Neutrophil (primary cell): ENCODE data around the gene PPP1R18.

Experiments used
- H3K27ac ChIP-seq: fragments of 200-600 bp; sonication (generic); 2 replicates; pipeline ENCODE4 v1.5.1; 2016; ENCODE audit warnings: mild to moderate bottlenecking, moderate library complexity
- H3K27me3 ChIP-seq: fragments of 200-600 bp; sonication (generic); 2 replicates; pipeline ENCODE4 v1.6.0; 2016; ENCODE audit warnings: mild to moderate bottlenecking
- H3K36me3 ChIP-seq: fragments of 200-600 bp; sonication (generic); 2 replicates; pipeline ENCODE4 v1.5.1; 2017
- H3K4me1 ChIP-seq, 2 experiments: fragments of 200-600 bp in 1 of 2; sonication (generic) in 1 of 2; 1 replicate in 1 of 2; 2 replicates in 1 of 2; pipeline versions ENCODE4 v1.5.1 to v1.6.1; 2013 to 2016; ENCODE audit warnings: low read depth in 1 of 2, low read length in 1 of 2, mild to moderate bottlenecking in 1 of 2, moderate library complexity in 1 of 2; ENCODE audit not compliant: control insufficient read depth in 1 of 2, insufficient read depth in 1 of 2
- H3K4me3 ChIP-seq, 2 experiments: fragments of 200-600 bp in 1 of 2; sonication (generic) in 1 of 2; 1 replicate in 1 of 2; 2 replicates in 1 of 2; pipeline ENCODE4 v1.5.1; 2013 to 2016; ENCODE audit warnings: low read depth in 1 of 2, low read length in 1 of 2, mild to moderate bottlenecking in 1 of 2, moderate library complexity in 1 of 2
- H3K9me3 ChIP-seq: fragments of 200-600 bp; sonication (generic); 2 replicates; pipeline ENCODE4 v1.5.1; 2016
- CTCF ChIP-seq: fragments of 200-600 bp; sonication (generic); IDR thresholded peaks from 2 replicates; pipeline ENCODE4 v1.5.1; 2016; ENCODE audit warnings: antibody characterized with exemption

Gene PPP1R18

GRCh38 chr6:30682143-30683117, 4.0 kb downstream of the PPP1R18 start:
- peak; percentile 38 for TF ChIP-seq CTCF
- H3K36me3 ChIP-seq: peaks cover 49% of the 10 kb centered on the region
- H3K9me3 ChIP-seq: no peaks in the 10 kb centered on the region
- H3K27ac ChIP-seq: peak overlapping the region; percentile 95
- no peaks in the 10 kb centered on the region for H3K27me3 ChIP-seq
- H3K4me1 ChIP-seq: peaks cover 44 to 66% of the 10 kb centered on the region in 2 experiments
- H3K4me3 ChIP-seq: peak overlapping the region; percentile 95 to 100

GRCh38 chr6:30681766-30682142, 4.7 kb downstream of the PPP1R18 start:
- peak overlapping the region; percentile 95 for H3K27ac ChIP-seq
- H3K36me3 ChIP-seq: peaks cover 55% of the 10 kb centered on the region
- no peaks in the 10 kb centered on the region for H3K27me3 ChIP-seq
- TF ChIP-seq CTCF: no peak
- H3K4me1 ChIP-seq: peaks cover 37 to 65% of the 10 kb centered on the region in 2 experiments
- peak overlapping the region; percentile 95 to 100 for H3K4me3 ChIP-seq
- H3K9me3 ChIP-seq: no peaks in the 10 kb centered on the region

- Histone ChIP-seq H3K36me3 (peaks cover 67% of the 10 kb centered on the region), H3K9me3 (no peaks in the 10 kb centered on the region), H3K27me3 (no peaks in the 10 kb centered on the region), H3K4me1 (peaks cover 37 to 55% of the 10 kb centered on the region in 2 experiments), H3K4me3 (peak overlapping the region; percentile 95 to 100), H3K27ac (peak overlapping the region; percentile 95)
- no peak for TF ChIP-seq CTCF
Observed at GRCh38 chr6:30679765-30680535, 6.5 kb downstream of the PPP1R18 start.

GRCh38 chr6:30678964-30679726, 7.3 kb downstream of the PPP1R18 start:
- H3K27ac ChIP-seq: peak overlapping the region; percentile 95
- H3K36me3 ChIP-seq: peaks cover 67% of the 10 kb centered on the region
- no peaks in the 10 kb centered on the region for H3K27me3 ChIP-seq
- H3K9me3 ChIP-seq: no peaks in the 10 kb centered on the region
- peaks cover 37 to 53% of the 10 kb centered on the region in 2 experiments for H3K4me1 ChIP-seq
- TF ChIP-seq CTCF: peak; percentile 92
- peak overlapping the region; percentile 95 to 100 for H3K4me3 ChIP-seq

GRCh38 chr6:30676660-30677285, 9.7 kb downstream of the PPP1R18 start:
- Histone ChIP-seq H3K27me3 (no peaks in the 10 kb centered on the region), H3K27ac (peak overlapping the region; percentile 52), H3K4me3 (no peak overlapping the region), H3K4me1 (peaks cover 45 to 49% of the 10 kb centered on the region in 2 experiments), H3K36me3 (peaks cover 61% of the 10 kb centered on the region), H3K9me3 (no peaks in the 10 kb centered on the region)
- no peak for TF ChIP-seq CTCF
